NCI-H1436 treated with DMSO at 0.1 percent for 48 hours (cell line): Measurements from ENCODE around the gene LIPT2.
A peak's percentile ranks its signal among the peaks of the same experiment; 100 is the strongest.
"Not testable (repeated sequence)": the region's sequence is repeated elsewhere in the genome, so short reads cannot be mapped to it uniquely, and the experiment has no call there.

Experiments
- DNase-seq: peaks from one replicate; lab custom pipeline; 2025; lab: John Stamatoyannopoulos, UW

Gene LIPT2

GRCh38 chr11:74492974-74493790 lies at the start of gene LIPT2:
TSS of gene LIPT2 (minus strand) at chr11:74493724. CDS start at chr11:74493703, 21 bp downstream.
- peak; percentile 78 for DNase-seq

DNA sequence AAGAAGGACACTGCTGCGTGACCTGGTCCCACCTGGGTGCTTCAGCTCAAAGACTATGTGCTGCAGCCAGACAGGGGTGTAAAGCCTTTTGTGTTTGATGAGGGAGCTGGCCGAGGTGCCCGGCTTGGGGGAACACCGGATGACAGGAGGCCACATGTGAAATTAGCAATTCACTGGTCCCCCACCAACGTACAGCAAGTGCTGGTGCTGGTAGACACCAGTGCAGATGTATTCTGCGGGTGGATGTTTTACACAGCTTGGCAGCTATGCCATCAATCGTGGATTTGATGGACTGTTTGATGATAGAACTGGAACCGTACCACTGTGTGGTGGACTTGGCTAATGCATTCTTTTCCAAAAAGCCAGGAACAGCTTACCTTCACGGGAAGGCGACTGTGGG lies 47.9 kb upstream of the LIPT2 start:
- DNase-seq = no peak

DNA sequence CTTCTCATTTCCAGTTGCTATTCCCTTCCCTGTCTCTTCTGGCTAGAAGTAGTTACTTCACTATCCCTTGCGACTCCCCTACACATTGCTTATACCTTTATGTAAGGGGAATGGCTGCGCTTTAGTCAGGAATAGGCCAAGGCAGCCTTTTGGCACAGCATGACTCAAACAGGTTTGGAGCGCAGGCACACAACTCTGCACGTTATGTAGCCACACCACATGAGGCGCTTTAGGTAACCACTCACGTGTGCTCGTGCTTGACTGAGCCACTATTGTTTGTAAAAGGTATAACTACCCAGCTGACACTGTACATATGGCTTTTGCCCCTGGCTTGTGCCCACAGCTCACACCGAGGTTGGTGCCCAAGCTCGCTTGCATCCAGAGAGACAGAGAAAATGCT lies 46.7 kb upstream of the LIPT2 start:
- no peak for DNase-seq

DNA sequence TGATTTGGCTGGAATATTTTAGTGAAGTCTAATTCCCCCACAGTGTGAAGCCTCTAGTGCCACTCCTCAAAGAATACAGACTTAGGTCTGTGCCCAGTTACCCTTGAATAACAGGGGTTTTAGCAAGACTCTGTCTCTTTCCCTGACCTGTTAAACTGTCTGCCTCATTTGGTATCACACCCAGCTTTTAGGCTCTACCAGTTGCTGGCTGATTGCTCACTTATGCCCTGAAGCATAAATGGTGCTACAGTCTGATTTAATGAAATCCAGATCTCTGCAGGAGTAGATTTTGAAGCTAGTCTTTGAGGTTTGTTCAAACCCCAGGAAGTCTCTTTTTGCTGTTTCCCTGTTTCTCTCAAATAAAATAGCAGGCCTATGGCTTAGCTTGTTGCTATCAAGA lies 45.2 kb upstream of the LIPT2 start:
- DNase-seq = no peak

DNA sequence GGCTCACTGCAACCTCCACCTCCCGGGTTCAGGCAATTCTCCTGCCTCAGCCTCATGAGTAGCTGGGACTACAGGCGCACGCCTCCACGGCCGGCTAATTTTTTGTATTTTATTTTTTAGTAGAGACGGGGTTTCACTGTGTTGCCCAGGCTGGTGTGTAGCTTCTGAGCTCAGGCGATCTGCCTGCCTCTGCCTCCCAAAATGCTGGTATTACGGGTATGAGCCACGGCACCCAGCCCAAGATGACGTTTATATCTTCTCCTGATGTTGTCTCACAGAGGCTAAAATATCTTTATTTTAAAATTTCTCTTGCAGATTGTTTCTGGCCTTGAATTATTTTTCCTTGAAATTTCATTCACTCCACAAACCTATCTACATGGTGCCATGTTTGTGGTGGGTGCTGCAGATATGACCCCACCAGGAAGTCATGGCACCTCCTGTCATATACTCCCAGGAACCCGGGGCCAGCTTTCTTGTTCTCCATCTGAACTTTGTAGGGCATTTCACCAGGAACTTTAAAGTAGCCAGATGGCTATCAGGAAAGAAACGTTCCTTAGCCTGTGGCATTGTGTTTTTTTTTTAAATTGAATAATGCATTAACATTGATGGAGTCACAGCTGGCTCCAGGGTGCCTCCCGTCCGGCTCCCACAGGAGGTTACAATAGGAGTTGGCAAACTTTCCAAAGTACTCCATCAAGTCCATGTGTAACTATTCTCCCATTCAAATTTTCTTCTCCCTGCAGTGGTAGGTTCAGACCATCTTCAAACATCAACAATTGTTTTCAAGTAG lies 42.0 kb upstream of the LIPT2 start:
- no peak for DNase-seq

DNA sequence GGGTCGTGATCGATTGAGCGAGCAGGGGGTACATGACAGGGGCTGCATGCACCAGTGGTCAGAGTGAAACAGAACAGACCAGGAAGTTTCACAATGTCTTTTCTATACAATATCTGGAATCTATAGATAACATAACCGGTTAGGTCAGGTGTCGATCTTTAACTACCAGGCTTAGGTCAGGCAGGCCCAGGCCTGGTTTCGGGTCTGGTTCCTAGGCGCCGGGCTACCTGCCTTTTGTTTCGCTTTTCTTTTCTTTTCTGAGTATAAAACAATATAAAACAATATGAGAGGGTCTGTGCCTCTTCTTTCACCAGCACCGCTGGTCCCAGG lies 41.4 kb upstream of the LIPT2 start:
- DNase-seq = not testable (repeated sequence)

DNA sequence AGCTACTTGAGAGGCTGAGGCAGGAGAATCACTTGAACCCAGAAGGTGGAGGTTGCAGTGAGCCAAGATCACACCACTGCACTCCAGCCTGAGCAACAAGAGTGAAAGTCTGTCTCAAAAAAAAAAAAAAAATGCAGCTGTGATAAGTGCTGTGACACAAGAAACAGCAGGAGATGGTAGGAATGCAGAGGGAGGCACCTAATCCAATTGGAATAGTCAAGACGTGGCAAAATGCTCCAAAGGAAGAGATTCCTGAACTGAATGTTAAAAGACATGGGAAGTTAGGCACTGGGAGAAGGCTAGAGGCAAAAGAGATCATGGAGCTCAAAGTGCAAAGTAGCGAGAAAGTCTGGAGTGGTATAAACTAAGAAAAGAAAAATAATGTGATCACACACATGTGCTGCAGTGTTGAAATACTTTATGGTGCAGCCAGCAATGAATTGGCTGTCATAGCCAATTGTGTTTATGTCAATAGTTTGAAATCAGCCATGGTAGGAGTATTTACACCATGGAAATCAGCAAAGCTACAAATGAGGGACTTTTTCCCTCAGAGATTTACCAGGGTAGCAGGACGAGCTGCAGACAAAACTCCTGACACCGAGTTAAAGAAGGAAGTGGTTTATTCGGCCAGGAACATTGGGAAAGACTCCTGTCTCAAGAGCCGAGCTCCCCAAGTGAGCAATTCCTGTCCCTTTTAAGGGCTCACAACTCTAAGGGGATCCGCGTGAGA lies 40.9 kb upstream of the LIPT2 start:
- DNase-seq = no peak

DNA sequence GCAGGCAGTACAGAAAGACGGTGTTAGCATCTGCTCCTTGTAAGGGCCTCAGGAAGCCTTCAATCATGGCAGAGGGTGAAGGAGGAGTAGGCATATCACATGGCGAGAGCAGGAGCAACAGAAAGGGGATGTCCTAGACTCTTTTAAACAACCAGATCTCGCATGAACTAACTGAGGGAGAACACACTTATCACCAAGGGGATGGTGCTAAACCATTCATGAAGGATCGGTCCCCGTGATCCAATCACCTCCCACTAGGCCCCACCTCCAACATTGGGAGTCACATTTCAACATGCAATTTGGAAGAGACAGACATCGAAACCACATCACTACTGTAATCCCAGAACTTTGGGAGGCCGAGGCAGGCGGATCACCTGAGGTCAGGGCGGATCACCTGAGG lies 39.9 kb upstream of the LIPT2 start:
- DNase-seq = no peak

DNA sequence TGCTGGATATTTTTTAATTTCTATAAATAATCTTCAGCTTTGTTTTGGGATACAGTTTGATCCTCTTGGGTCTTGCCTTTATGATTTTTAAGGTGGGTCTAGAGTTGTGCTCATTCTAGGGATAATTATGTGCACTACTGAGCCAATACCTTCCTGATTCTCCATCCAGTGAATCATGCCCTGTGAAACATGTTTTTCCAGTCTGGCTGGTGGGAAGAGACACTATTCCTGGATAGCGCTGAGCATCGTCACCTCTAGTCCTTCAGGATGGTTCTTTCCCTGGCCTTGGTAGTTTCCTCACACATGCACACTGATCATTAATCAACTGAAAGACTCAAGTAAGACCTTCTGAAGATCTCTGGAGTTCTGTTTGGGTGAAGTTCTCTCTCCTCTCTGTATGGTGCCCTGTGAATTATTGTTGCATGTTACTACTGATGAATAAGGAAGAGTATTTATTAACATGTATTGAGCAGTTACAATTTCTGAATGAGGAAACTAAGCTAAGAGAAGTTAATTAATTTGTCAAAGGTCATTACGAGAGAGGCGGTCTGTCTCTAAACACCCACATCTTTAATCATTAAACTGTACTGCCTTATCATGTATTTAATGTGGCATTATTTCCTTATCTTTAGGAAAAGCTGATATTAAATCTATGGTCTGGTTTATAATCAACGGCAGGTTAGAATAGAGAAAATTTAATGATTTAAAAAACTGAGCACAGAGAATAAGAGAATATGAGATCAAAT lies 39.1 kb upstream of the LIPT2 start:
- no peak for DNase-seq

DNA sequence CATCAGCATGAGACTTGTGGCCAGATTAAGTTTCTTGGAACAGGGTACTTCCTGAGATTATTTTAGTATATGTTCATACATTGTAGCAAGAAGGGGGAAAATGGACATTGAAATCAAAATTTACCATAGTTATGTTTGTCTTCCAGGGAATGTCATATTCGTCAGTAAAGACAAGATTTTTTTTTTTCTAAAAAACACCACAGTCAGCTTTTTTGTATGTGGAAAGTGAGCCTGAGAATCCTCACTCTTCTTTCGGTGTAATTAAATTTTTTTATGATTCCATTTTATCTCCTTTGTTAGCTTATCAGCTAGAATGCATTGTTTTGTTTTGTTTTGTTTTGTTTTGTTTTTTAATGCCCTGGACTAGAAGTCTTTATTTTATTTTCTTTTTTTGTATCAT lies 31.5 kb upstream of the LIPT2 start:
- DNase-seq = no peak

DNA sequence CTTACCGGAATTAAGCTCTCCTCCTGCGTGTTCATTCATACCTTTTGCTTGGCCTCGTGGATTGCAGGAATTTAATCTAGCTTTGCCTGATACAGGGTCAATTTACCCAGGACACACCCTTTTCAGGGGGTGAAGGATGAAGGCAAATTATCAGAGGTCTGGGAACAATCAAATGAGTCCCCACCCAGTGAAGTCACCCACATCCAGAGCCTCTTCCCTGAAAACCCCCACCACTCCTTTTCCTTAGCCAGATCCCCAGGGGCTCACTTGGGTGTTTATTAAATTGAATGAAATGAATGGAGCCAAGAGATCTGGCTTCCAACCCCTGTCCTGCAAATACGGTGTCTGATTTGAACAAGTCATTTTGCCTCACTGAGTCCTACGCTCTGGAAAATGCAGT lies 31.0 kb upstream of the LIPT2 start:
- DNase-seq = no peak

GRCh38 chr11:74522776-74523175 lies 29.3 kb upstream of the LIPT2 start:
- DNase-seq = no peak

DNA sequence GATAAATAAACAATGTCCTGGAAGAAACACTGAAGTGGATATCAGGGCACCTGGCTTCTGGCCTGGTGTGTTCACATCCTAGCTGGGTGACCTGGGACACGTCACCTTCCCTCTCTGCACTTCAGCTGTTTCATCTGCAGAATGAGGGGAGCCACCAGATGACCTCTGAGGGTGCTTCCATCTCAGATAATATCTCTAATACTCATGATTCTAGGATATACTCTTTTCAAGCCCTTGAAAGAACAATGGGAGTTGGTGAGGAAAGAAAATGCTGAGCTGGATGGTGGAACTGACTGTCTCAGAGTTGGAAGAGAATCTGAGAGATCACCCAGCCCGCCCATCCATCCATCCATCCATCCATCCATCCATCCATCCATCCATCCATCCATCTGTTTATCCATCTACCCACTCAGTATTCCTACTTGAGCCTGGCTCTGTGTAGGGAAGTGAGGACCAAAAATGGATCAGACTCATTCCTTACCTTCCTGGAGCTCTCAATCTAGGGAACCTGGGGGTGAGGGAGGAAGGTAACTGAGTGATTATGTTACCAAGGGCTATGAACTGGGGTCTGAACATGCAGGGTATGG lies 28.2 kb upstream of the LIPT2 start:
- DNase-seq = no peak

GRCh38 chr11:74520927-74521665 lies 27.6 kb upstream of the LIPT2 start:
- DNase-seq = no peak

- no peak for DNase-seq
These were observed 26.8 kb upstream of the LIPT2 start for GRCh38 chr11:74520316-74520715.

DNA sequence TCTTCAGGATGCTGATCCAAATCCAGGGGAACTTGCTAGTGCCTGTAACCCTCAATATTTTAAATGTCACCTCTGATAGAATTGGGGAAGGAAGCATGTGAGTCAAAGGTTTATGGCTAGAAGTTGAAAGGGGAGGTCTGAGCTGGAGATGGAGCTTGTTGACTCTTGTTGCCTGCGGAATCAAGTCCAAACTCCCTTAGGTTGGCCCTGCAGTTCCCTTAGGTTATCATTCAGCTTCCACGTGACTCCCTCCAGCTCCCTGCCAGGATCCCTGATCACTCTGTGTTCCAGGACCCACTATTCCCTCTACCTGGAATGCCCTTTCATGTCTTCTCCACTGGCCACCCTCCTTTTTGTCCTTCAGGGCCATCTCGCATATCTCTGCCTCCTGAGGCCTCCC lies 26.2 kb upstream of the LIPT2 start:
- DNase-seq = no peak

DNA sequence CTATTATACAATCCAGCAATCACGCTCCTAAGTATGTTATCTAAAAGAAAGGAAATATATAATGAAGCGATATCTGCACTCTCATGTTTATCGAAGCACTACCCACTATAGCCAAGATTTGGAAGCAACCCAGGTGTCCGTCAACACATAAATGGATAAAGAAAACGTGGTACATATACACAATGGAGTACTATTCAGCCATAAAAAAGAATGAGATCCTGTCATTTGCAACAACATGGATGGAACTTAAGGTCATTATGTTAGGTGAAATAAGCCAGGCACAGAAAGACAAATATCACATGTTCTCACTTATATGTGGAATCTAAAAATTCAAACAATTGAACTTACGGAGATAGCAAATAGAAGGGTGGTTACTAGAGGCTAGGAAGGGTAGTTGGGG lies 24.1 kb upstream of the LIPT2 start:
- DNase-seq = not testable (repeated sequence)

- no peak for DNase-seq
These were observed 14.1 kb upstream of the LIPT2 start for GRCh38 chr11:74507582-74507981.

- no peak for DNase-seq
These were observed 13.3 kb upstream of the LIPT2 start for GRCh38 chr11:74506823-74507222.

DNA sequence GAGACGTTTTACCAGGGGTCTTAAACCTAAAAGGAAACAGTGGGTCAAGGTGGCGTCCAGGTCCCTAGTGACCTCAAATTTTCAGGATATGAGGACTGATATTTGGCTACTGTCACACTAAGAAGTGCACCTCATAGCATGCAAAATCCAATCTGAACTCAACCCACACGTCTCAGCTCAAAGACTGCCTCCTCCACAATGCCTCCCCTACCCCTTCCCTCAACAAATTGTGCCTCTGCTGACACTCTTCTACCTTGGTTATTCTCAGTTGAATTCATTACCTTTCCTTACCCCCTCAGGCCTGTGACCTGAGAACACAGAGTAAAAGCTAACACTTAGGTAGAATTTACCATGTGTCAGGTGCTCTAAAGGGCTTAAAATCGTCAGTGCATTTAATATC lies 12.4 kb upstream of the LIPT2 start:
- DNase-seq = no peak

DNA sequence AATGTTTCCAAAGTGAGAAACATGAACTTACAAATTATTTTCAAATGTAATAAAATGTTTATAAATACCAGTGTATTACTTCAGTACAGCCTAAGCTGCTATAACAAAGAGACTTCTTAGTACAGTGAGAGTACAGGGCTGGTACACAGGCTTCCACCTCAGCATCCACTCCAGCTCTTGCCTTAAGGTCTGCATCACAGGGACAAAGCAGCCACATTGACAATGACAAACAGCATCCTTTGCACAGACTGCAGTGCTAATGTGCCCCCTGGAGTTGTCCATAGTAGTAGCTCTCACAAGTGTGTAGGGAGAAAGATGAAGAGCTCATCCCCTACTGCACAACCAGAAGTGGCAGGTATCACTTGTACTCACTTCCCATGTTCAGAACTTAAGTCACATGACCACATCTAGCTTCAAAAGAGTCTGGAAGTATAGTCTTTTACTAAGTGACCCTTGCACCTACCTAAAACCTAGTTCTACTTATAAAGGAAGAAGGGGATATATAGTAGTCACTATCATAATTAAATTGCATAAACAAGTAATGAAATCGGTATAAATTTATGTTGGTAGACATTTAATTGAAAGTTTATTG lies 10.7 kb upstream of the LIPT2 start:
- no peak for DNase-seq
